ENCODE measurements around the gene TFDP1. TPM values are rescaled to one million over a fixed set of nuclear protein-coding genes. Genes with fewer than 3 reads are reported as not detected.

The TFDP1 gene
- total RNA-seq, 2 experiments from 2014 or later: 17.6 to 20.0 TPM

DNA sequence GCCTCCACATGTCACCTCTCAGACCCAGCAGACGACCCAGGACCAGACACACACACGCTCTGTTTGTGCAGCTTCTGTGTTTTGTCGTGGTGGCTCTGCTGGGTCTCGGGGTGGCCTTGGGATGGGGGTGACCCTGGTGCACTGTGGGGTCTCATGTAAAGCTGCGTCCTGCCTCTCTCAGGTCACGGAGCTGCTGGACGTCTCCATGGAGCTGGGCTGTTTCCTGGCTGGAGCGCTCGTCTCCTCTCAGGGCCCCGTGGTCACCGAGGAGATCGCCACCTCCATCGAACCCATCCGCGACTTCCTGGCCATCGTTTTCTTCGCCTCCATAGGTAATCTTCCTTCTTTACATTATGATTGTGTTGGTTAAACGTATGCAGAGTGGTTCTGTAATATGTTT is 45.4 kb upstream of the TFDP1 start:
- Mint-ChIP-seq H3K27me3 (no peaks in the 10 kb centered on the region), H3K9me3 (no peaks in the 10 kb centered on the region), H3K4me3 (no peak overlapping the region), H3K36me3 (ENCODE audit: low read depth) (peaks cover 36% of the 10 kb centered on the region), H3K4me1 (ENCODE audit: low read depth) (no peaks in the 10 kb centered on the region), H3K27ac (no peak overlapping the region)
- Histone ChIP-seq H3K36me3 (ENCODE audit: insufficient read depth, low read length) (peaks cover 19% of the 10 kb centered on the region), H3K9me3 (ENCODE audit: control insufficient read depth in 1 of 2, insufficient read depth in 1 of 2, low read length in 2 of 2) (peaks cover 0 to 10% of the 10 kb centered on the region in 2 experiments), H3K27me3 (ENCODE audit: control insufficient read depth in 1 of 2, insufficient read depth in 2 of 2, low read length in 2 of 2) (no peaks in the 10 kb centered on the region), H3K4me3 (ENCODE audit: low read length) (no peak overlapping the region), H3K4me1 (ENCODE audit: insufficient read depth, low read length) (no peaks in the 10 kb centered on the region), H3K27ac (ENCODE audit: low read depth in 1 of 2, low read length in 2 of 2) (no peak overlapping the region)
- TF ChIP-seq, protein P1, sequence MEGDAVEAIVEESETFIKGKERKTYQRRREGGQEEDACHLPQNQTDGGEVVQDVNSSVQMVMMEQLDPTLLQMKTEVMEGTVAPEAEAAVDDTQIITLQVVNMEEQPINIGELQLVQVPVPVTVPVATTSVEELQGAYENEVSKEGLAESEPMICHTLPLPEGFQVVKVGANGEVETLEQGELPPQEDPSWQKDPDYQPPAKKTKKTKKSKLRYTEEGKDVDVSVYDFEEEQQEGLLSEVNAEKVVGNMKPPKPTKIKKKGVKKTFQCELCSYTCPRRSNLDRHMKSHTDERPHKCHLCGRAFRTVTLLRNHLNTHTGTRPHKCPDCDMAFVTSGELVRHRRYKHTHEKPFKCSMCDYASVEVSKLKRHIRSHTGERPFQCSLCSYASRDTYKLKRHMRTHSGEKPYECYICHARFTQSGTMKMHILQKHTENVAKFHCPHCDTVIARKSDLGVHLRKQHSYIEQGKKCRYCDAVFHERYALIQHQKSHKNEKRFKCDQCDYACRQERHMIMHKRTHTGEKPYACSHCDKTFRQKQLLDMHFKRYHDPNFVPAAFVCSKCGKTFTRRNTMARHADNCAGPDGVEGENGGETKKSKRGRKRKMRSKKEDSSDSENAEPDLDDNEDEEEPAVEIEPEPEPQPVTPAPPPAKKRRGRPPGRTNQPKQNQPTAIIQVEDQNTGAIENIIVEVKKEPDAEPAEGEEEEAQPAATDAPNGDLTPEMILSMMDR (IDR thresholded peaks at IDR 0.05): no peak
- ChIA-PET POLR2A (no interaction called here), CTCF (no interaction called here)
- intact Hi-C loops (cut with DNase I, micrococcal nuclease): no loop called here
- no peak for ATAC-seq (ENCODE audit: poor library complexity)
- no peak for DNase-seq

DNA sequence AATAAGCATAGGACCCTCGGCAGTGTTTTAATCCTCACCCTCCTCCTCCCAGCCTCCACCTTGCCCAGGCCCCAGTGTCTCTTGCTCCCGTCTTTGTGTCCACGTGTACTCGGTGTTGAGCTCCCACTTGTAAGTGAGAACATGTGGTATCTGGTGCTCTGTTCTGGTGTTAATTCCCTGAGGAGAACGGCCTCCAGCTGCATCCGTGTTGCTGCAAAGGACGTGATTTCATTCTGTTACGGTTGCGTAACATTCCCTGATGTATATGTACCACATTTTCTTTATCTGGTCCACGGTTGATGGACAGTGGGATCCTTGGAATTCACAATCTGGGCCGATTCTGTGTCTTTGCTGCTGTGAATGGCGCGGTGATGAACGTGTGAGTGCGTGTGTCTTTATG is 44.7 kb upstream of the TFDP1 start:
- no peaks in the 10 kb centered on the region for H3K27me3 ChIP-seq (ENCODE audit: control insufficient read depth in 1 of 2, insufficient read depth in 2 of 2, low read length in 2 of 2)
- H3K27ac Mint-ChIP-seq: no peak overlapping the region
- intact Hi-C loops (cut with DNase I, micrococcal nuclease): no loop called here
- peaks cover 19% of the 10 kb centered on the region for H3K36me3 ChIP-seq (ENCODE audit: insufficient read depth, low read length)
- no peak overlapping the region for H3K4me3 Mint-ChIP-seq
- H3K4me3 ChIP-seq (ENCODE audit: low read length): no peak overlapping the region
- ChIA-PET CTCF (no interaction called here), POLR2A (no interaction called here)
- H3K9me3 Mint-ChIP-seq: no peaks in the 10 kb centered on the region
- peaks cover 0 to 10% of the 10 kb centered on the region in 2 experiments for H3K9me3 ChIP-seq (ENCODE audit: control insufficient read depth in 1 of 2, insufficient read depth in 1 of 2, low read length in 2 of 2)
- no peak overlapping the region for H3K27ac ChIP-seq (ENCODE audit: low read depth in 1 of 2, low read length in 2 of 2)
- DNase-seq (no peak), ATAC-seq (ENCODE audit: poor library complexity) (no peak)
- TF ChIP-seq, protein P1 (IDR thresholded peaks at IDR 0.05): no peak
- H3K4me1 ChIP-seq (ENCODE audit: insufficient read depth, low read length): no peaks in the 10 kb centered on the region
- H3K27me3 Mint-ChIP-seq: no peaks in the 10 kb centered on the region
- H3K36me3 Mint-ChIP-seq (ENCODE audit: low read depth): peaks cover 36% of the 10 kb centered on the region
- no peaks in the 10 kb centered on the region for H3K4me1 Mint-ChIP-seq (ENCODE audit: low read depth)

DNA sequence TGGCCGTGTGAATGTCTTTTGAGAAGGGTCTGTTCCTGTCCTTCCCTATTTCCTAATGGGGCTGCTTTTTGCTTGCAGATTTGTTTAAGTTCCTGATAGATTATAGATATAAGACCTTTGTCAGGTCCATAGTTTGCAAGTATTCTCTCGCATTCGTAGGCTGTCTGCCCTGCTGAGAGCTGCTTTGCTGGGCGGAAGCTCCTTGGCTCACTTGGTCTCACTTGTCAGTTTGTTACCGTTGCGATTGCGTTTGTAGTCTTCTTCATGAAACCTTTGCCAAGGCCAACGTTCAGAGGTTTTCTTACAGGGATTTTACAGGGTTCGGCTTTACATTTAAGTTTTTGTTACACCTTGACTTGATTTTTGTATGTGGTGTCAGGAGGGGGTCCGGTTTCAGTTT is 44.0 kb upstream of the TFDP1 start:
- no peak overlapping the region for H3K4me3 ChIP-seq (ENCODE audit: low read length)
- peaks cover 0 to 10% of the 10 kb centered on the region in 2 experiments for H3K9me3 ChIP-seq (ENCODE audit: control insufficient read depth in 1 of 2, insufficient read depth in 1 of 2, low read length in 2 of 2)
- ChIA-PET POLR2A (no interaction called here), CTCF (no interaction called here)
- no peak overlapping the region for H3K4me3 Mint-ChIP-seq
- intact Hi-C loops (cut with DNase I, micrococcal nuclease): no loop called here
- ATAC-seq (ENCODE audit: poor library complexity) (no peak), DNase-seq (no peak)
- no peaks in the 10 kb centered on the region for H3K4me1 ChIP-seq (ENCODE audit: insufficient read depth, low read length)
- peaks cover 19% of the 10 kb centered on the region for H3K36me3 ChIP-seq (ENCODE audit: insufficient read depth, low read length)
- no peaks in the 10 kb centered on the region for H3K4me1 Mint-ChIP-seq (ENCODE audit: low read depth)
- no peaks in the 10 kb centered on the region for H3K27me3 ChIP-seq (ENCODE audit: control insufficient read depth in 1 of 2, insufficient read depth in 2 of 2, low read length in 2 of 2)
- no peak overlapping the region for H3K27ac Mint-ChIP-seq
- no peaks in the 10 kb centered on the region for H3K27me3 Mint-ChIP-seq
- TF ChIP-seq, protein P1 (IDR thresholded peaks at IDR 0.05): no peak
- peaks cover 30% of the 10 kb centered on the region for H3K36me3 Mint-ChIP-seq (ENCODE audit: low read depth)
- H3K9me3 Mint-ChIP-seq: no peaks in the 10 kb centered on the region
- H3K27ac ChIP-seq (ENCODE audit: low read depth in 1 of 2, low read length in 2 of 2): no peak overlapping the region

Data from CD4-positive, alpha-beta T cell (primary cell).